HTERT RPE-1 (cell line): ENCODE measurements around the gene CCDC167.
"Not testable (repeated sequence)": the region's sequence is repeated elsewhere in the genome, so short reads cannot be mapped to it uniquely, and the experiment has no call there.

Source experiments
- in situ Hi-C: fragments of 300-500 bp; cut with MboI; formaldehyde crosslinking; loops from 4 replicates; pipeline ENCODE4 v1.14.3; 2020; ENCODE audit warnings: low sequenced_read_pairs

The CCDC167 gene

GRCh38 chr6:37511910-37512399 is 12.3 kb upstream of the CCDC167 start:
- in situ Hi-C loops, result no loop called here

GRCh38 chr6:37511201-37511600 is 11.5 kb upstream of the CCDC167 start:
- in situ Hi-C loops, result no loop called here

GRCh38 chr6:37507690-37508421 is 8.2 kb upstream of the CCDC167 start:
- in situ Hi-C loops, result no loop called here

- in situ Hi-C loops, result no loop called here
Observed at GRCh38 chr6:37507077-37507476, 7.4 kb upstream of the CCDC167 start.

- in situ Hi-C loops, result no loop called here
Observed at GRCh38 chr6:37506479-37506878, 6.8 kb upstream of the CCDC167 start.

GRCh38 chr6:37504024-37504423 is 4.3 kb upstream of the CCDC167 start:
- in situ Hi-C loops, result no loop called here

GRCh38 chr6:37503309-37503965 is 3.7 kb upstream of the CCDC167 start:
- in situ Hi-C loops, result no loop called here

GRCh38 chr6:37502703-37503291 is 3.1 kb upstream of the CCDC167 start:
- in situ Hi-C loops, result no loop called here

GRCh38 chr6:37501632-37502491 is 2.2 kb upstream of the CCDC167 start:
- in situ Hi-C loops, result no loop called here

- in situ Hi-C loops, result not testable (repeated sequence)
Observed at GRCh38 chr6:37500904-37501303, 1.2 kb upstream of the CCDC167 start.

- in situ Hi-C loops, result no loop called here
Observed at GRCh38 chr6:37500294-37500608, 558 bp upstream of the CCDC167 start.

GRCh38 chr6:37496951-37497885 is 2.5 kb downstream of the CCDC167 start:
- in situ Hi-C loops, result loop anchor here (25.0 kb wide), 1 partner anchor 190 kb away; the partner anchor contains the start of gene MDGA1

GRCh38 chr6:37495244-37495934 is 4.3 kb downstream of the CCDC167 start:
- in situ Hi-C loops, result loop anchor here (25.0 kb wide), 1 partner anchor 192 kb away; the partner anchor contains the start of gene MDGA1

GRCh38 chr6:37493661-37493995 is 6.1 kb downstream of the CCDC167 start:
- in situ Hi-C loops, result loop anchor here (25.0 kb wide), 1 partner anchor 194 kb away; the partner anchor contains the start of gene MDGA1

- in situ Hi-C loops, result loop anchor here (25.0 kb wide), 1 partner anchor 194 kb away; the partner anchor contains the start of gene MDGA1
Observed at GRCh38 chr6:37492991-37493660, 6.6 kb downstream of the CCDC167 start.

- in situ Hi-C loops, result loop anchor here (25.0 kb wide), 1 partner anchor 195 kb away; the partner anchor contains the start of gene MDGA1
Observed at GRCh38 chr6:37492236-37492972, 7.3 kb downstream of the CCDC167 start.

GRCh38 chr6:37491830-37492208 is 7.9 kb downstream of the CCDC167 start:
- in situ Hi-C loops, result loop anchor here (25.0 kb wide), 1 partner anchor 195 kb away; the partner anchor contains the start of gene MDGA1
